Activated CD8-positive, alpha-beta memory T cell treated with anti-CD3 and anti-CD28 coated beads, Interleukin-2, amount 10 ng/mL, durations not matched to agents 7 days and 5 days (primary cell): ENCODE measurements around the gene SEC61A1. TPM values are rescaled to one million over a fixed set of nuclear protein-coding genes. Genes with fewer than 3 reads are reported as not detected.

Experiments
- ATAC-seq: fragments of 150-1000 bp; cut with Tn5 transposase; one replicate; pipeline ENCODE4 v1.10.0; 2021; ENCODE audit warnings: moderate library complexity
- CTCF ChIA-PET: fragments of 350-600 bp; sonication (Branson Sonifier 250); formaldehyde crosslinking; loops from one replicate; lab custom pipeline; 2021; ENCODE audit warnings: antibody characterized with exemption; lab: Charles Lee
- DNase-seq: peaks from one replicate; pipeline ENCODE4 v3.0.0-alpha.2; 2020
- H3K27ac Mint-ChIP-seq: one replicate; pipeline ENCODE4 v1.8.0; 2021; ENCODE audit warnings: mild to moderate bottlenecking, mixed read lengths
- H3K27me3 Mint-ChIP-seq: one replicate; pipeline ENCODE4 v1.8.0; 2021; ENCODE audit warnings: mixed read lengths
- H3K36me3 Mint-ChIP-seq: one replicate; pipeline ENCODE4 v1.8.0; 2021; ENCODE audit warnings: mild to moderate bottlenecking, mixed read lengths
- H3K4me1 Mint-ChIP-seq: one replicate; pipeline ENCODE4 v1.8.0; 2021; ENCODE audit warnings: mixed read lengths
- H3K4me3 Mint-ChIP-seq: one replicate; pipeline ENCODE4 v1.8.0; 2021; ENCODE audit warnings: mild to moderate bottlenecking, moderate library complexity, mixed read lengths
- H3K9me3 Mint-ChIP-seq: one replicate; pipeline ENCODE4 v1.8.0; 2022; ENCODE audit warnings: low read depth, mixed read lengths
- total RNA-seq, 2 experiments: library from RNA; stranded (reverse); gene quantifications; one replicate each; pipeline ENCODE4 v1.2.3, GENCODE V29; 2021

Gene SEC61A1
- total RNA-seq, 2 experiments from 2014 or later = 123 to 178 TPM

DNA sequence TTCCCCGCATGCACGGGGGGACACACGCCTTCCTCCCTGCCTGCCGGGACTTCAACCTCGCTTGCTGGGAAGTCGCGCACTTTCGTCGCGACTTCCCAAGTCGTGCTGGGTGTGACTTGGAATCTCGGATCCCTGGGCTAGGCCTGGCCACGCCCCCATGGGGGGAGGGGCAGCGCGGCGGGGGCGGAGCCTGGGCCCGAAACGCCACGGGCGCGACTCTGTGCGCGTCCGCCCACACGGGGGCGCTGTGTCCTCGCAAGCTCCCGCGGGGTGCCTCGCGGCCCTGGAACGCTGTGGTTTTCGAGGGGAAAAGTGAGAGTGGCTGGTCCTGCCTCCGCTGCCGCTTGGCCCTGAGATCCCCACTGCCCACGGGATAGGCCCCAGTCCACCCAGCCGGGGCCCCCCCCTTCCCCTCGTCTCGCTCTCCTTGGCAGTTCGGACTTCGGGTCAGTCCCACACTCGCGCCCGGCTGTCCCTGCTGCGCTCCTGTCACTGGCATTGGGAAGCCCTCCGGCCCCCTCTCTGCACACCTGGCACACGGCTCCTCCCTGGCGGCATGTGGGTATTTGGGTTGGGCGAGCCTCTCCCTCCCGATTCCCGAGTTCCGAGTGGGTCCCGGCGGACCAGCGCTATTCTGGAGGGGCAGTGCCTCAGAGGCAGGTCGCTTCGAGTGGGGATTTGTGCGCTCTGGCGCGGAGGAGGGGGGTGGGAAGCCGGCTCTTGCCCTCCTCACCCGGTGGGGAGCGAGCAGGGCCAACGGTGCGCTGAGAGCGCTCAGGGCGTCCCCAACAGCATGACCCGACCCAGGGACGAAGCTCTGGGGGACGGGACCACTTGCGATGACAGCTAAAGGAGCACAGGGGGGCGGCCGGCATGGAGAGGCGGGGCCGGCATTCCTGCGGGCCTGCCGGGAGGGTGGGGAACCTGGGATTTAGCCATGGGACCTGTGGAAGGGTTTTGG lies 23.6 kb downstream of the SEC61A1 start:
- no peak overlapping the region for H3K27ac Mint-ChIP-seq
- peak; percentile 84 for DNase-seq
- no peaks in the 10 kb centered on the region for H3K27me3 Mint-ChIP-seq
- H3K4me3 Mint-ChIP-seq = peak overlapping the region; percentile 5
- CTCF ChIA-PET = interaction anchor here (0.6 to 2.7 kb wide), 9 partner anchors 13 to 244 kb away, joined by 3 to 20 read pairs (median 4); partner anchors contain the start of gene SEC61A1
- H3K36me3 Mint-ChIP-seq = peaks cover 13% of the 10 kb centered on the region
- no peaks in the 10 kb centered on the region for H3K9me3 Mint-ChIP-seq
- peaks cover 19% of the 10 kb centered on the region for H3K4me1 Mint-ChIP-seq
- ATAC-seq = peak; percentile 88

DNA sequence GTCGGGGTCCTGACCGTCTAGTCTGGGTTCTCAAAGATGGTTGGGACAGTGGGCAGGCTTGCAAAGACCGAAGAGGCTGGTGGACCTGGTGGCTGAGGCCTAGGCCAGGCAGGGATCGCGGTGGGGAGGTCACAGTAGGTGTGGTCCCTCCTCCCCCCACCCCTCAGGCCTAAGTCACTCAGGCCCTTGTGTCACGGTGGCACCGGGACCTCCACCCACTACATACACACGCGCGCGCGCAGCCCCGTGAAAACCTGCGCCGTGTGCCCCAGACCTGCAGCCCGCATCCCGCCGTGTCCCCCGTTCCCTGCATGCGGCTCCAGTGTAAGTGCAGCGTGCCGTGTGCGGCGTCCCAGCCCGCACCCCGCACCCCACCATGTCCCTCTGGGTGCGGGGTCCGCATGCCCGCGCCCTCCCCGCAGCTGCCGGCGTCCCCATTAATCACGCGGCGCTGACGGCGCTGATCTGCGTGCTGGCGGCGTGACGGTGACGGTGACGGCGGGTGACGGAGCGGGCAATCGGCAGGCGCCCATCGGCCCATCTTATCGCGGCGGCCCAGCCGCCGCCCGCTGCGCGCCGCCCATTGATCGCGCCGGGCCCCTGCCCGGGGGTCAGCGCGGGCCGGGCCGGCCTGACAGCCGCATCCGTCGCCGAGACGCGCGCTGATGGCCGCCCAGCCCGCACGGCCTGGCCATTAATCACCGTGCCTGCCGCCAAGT lies 24.4 kb downstream of the SEC61A1 start:
- CTCF ChIA-PET = interaction anchor here (1.3 to 2.7 kb wide), 7 partner anchors 14 to 101 kb away, joined by 3 to 20 read pairs (median 5); partner anchors contain the start of gene SEC61A1
- Mint-ChIP-seq H3K27ac (no peak overlapping the region), H3K27me3 (no peaks in the 10 kb centered on the region), H3K4me1 (peaks cover 19% of the 10 kb centered on the region), H3K9me3 (no peaks in the 10 kb centered on the region), H3K36me3 (peaks cover 11% of the 10 kb centered on the region), H3K4me3 (no peak overlapping the region)
- ATAC-seq (no peak), DNase-seq (no peak)

GRCh38 chr3:128077202-128077624 lies 25.0 kb downstream of the SEC61A1 start:
- DNase-seq = no peak
- CTCF ChIA-PET = interaction anchor here (2.7 kb wide), 1 partner anchor 56 kb away, joined by 20 read pairs; no protein-coding TSS in a partner anchor

DNA sequence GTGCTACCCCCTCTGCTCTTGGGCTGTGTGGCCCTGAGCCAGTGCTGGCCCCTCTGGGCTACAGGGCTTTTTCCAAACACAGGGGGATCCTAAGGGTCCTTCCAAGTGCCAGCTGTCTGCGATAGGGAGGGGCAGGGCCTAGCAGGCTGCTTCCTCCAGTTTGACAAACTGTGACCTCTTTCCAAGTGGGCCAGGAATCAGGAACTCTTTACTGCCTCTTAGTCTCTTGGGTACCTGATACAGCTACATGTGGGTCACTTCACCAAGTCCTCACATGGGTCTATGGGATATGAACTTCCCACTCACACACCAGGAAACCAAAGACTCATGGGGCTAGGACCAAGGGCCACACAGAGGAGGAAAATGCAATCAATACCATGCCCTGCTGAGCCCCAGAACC lies 25.4 kb downstream of the SEC61A1 start:
- H3K4me1 Mint-ChIP-seq = peaks cover 19% of the 10 kb centered on the region
- no peak overlapping the region for H3K4me3 Mint-ChIP-seq
- no peaks in the 10 kb centered on the region for H3K9me3 Mint-ChIP-seq
- CTCF ChIA-PET = interaction anchor here (2.7 kb wide), 1 partner anchor 56 kb away, joined by 20 read pairs; no protein-coding TSS in a partner anchor
- no peak overlapping the region for H3K27ac Mint-ChIP-seq
- peaks cover 9% of the 10 kb centered on the region for H3K36me3 Mint-ChIP-seq
- DNase-seq (no peak), ATAC-seq (no peak)
- no peaks in the 10 kb centered on the region for H3K27me3 Mint-ChIP-seq

More at GRCh38 chr3:128077202-128077624, 25.0 kb downstream of the SEC61A1 start:
- H3K4me1 Mint-ChIP-seq = peaks cover 19% of the 10 kb centered on the region
- no peaks in the 10 kb centered on the region for H3K27me3 Mint-ChIP-seq
- H3K9me3 Mint-ChIP-seq = no peaks in the 10 kb centered on the region
- peaks cover 9% of the 10 kb centered on the region for H3K36me3 Mint-ChIP-seq
- no peak for ATAC-seq
- H3K27ac Mint-ChIP-seq = no peak overlapping the region
- no peak overlapping the region for H3K4me3 Mint-ChIP-seq

DNA sequence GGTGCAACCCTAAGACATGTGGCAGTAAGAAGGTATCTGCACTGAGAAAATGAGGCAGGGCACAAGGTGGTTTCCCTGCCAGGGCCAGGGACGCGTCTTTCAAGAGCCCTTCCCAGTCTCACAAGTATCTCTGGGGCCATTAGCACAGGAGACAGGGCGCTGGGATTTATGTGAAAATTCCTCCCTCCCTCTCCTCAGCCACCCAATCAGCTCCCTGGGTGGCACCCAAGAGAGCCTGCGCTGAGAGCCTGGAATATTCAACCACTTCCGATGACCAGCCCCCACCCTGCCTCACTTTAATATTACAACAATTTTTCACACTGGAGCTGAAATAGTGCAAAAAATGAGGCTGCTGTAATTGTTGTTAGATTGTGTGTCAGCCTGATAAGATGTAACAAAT lies 26.1 kb downstream of the SEC61A1 start:
- Mint-ChIP-seq H3K4me1 (peaks cover 19% of the 10 kb centered on the region), H3K27ac (no peak overlapping the region), H3K27me3 (no peaks in the 10 kb centered on the region), H3K36me3 (peaks cover 9% of the 10 kb centered on the region), H3K4me3 (no peak overlapping the region), H3K9me3 (no peaks in the 10 kb centered on the region)
- no peak for ATAC-seq
- CTCF ChIA-PET = interaction anchor here (1.3 kb wide), 1 partner anchor 45 kb away, joined by 4 read pairs; the partner anchor contains the start of gene RUVBL1
- no peak for DNase-seq

GRCh38 chr3:128078875-128079274 lies 26.6 kb downstream of the SEC61A1 start:
- Mint-ChIP-seq H3K36me3 (peaks cover 7% of the 10 kb centered on the region), H3K4me1 (peaks cover 19% of the 10 kb centered on the region), H3K9me3 (no peaks in the 10 kb centered on the region), H3K27ac (no peak overlapping the region), H3K4me3 (no peak overlapping the region), H3K27me3 (no peaks in the 10 kb centered on the region)
- no peak for DNase-seq
- no peak for ATAC-seq
- CTCF ChIA-PET = interaction anchor here (1.0 to 1.3 kb wide), 2 partner anchors 45 to 50 kb away, joined by 3 to 4 read pairs; partner anchors contain the start of gene RUVBL1

DNA sequence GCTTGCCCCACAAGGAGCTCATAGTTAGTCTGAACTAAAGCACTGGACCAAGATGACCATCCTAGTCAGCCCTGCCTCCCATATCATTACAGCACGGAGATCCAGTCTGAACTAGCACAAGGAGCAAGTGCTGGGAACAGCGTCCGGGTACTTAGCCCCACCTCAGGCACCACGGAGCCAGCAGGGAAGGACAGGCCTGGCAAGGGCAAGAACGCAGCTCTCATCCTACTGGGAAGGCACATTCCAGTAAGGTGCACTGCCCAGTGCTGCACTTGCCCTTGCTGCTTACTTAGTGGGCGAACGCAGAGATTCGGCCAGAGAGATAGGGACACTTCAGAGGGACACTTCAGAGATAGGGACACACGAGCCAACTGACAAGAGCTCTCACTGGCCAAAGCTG lies 27.6 kb downstream of the SEC61A1 start:
- Mint-ChIP-seq H3K27ac (no peak overlapping the region), H3K27me3 (no peaks in the 10 kb centered on the region), H3K9me3 (no peaks in the 10 kb centered on the region), H3K4me1 (peaks cover 19% of the 10 kb centered on the region), H3K4me3 (no peak overlapping the region), H3K36me3 (peaks cover 7% of the 10 kb centered on the region)
- no peak for DNase-seq
- CTCF ChIA-PET = interaction anchor here (0.7 to 1.3 kb wide), 2 partner anchors 44 to 54 kb away, joined by 4 read pairs; partner anchors contain the start of gene RUVBL1
- ATAC-seq = no peak

- ATAC-seq = no peak
- Mint-ChIP-seq H3K9me3 (no peaks in the 10 kb centered on the region), H3K4me1 (peaks cover 15% of the 10 kb centered on the region), H3K27me3 (no peaks in the 10 kb centered on the region), H3K36me3 (peaks cover 7% of the 10 kb centered on the region), H3K27ac (no peak overlapping the region), H3K4me3 (no peak overlapping the region)
- DNase-seq = no peak
- CTCF ChIA-PET = interaction anchor here (1.2 to 1.7 kb wide), 2 partner anchors 13 to 15 kb away, joined by 3 to 4 read pairs; no protein-coding TSS in a partner anchor
These were observed 28.3 kb downstream of the SEC61A1 start for GRCh38 chr3:128080323-128081080.

DNA sequence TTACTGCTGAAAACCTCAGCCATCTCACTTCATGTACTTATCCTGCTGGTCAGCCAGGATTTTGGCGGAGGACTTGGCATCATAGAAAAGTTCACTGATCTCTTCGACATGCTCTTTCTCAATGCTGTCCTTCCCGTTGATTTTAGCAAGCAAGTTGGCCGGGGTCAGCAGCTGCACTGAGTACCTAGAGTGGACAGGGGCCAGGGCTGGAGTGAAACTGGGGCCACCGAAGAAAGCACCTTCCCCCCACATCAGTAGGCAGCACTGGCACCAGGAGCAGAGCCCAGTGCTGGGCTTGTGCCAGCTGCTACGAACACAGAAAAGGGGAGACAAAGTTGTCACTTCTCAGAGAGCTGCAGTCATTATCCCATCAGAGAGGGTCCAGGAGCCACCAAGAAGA lies 29.0 kb downstream of the SEC61A1 start:
- Mint-ChIP-seq H3K27ac (no peak overlapping the region), H3K27me3 (no peaks in the 10 kb centered on the region), H3K4me1 (peaks cover 9% of the 10 kb centered on the region), H3K9me3 (no peaks in the 10 kb centered on the region), H3K36me3 (peaks cover 8% of the 10 kb centered on the region), H3K4me3 (no peak overlapping the region)
- DNase-seq = no peak
- ATAC-seq = no peak
- CTCF ChIA-PET = interaction anchor here (1.0 to 1.7 kb wide), 3 partner anchors 13 to 52 kb away, joined by 3 to 5 read pairs (median 4); no protein-coding TSS in a partner anchor

DNA sequence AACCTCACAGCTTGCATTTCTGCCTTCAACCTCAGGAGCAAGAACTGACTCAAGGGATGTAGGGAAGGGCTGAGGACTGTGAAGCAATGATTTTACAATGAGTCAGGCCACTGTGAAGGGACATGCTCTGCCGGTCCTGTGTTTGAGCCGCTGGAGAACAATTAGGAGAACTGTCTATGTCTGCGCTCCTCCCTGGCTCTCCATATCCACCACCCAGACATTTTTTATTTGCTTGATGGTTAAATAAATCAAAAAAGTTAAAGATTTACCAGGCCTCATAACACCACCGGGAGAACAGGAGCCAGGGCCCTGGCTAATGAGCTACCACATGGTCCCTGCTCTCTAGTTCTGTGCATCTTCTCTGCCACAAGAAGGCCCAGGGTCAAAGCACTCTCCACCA lies 29.6 kb downstream of the SEC61A1 start:
- ATAC-seq = no peak
- CTCF ChIA-PET = interaction anchor here (1.0 to 1.7 kb wide), 3 partner anchors 13 to 51 kb away, joined by 3 to 5 read pairs (median 4); no protein-coding TSS in a partner anchor
- H3K27ac Mint-ChIP-seq = no peak overlapping the region
- H3K36me3 Mint-ChIP-seq = peaks cover 12% of the 10 kb centered on the region
- no peaks in the 10 kb centered on the region for H3K9me3 Mint-ChIP-seq
- H3K27me3 Mint-ChIP-seq = no peaks in the 10 kb centered on the region
- DNase-seq = no peak
- peaks cover 7% of the 10 kb centered on the region for H3K4me1 Mint-ChIP-seq
- no peak overlapping the region for H3K4me3 Mint-ChIP-seq

- H3K4me1 Mint-ChIP-seq = peaks cover 7% of the 10 kb centered on the region
- no peak for ATAC-seq
These were observed 30.3 kb downstream of the SEC61A1 start for GRCh38 chr3:128082546-128082945.

GRCh38 chr3:128083396-128083795 lies 31.2 kb downstream of the SEC61A1 start:
- Mint-ChIP-seq H3K27ac (no peak overlapping the region), H3K27me3 (no peaks in the 10 kb centered on the region), H3K36me3 (peaks cover 14% of the 10 kb centered on the region), H3K4me1 (peaks cover 7% of the 10 kb centered on the region), H3K9me3 (no peaks in the 10 kb centered on the region), H3K4me3 (no peak overlapping the region)
- ATAC-seq (no peak), DNase-seq (no peak)
- CTCF ChIA-PET = interaction anchor here (2.2 kb wide), 1 partner anchor 12 kb away, joined by 10 read pairs; no protein-coding TSS in a partner anchor

More at GRCh38 chr3:128082546-128082945, 30.3 kb downstream of the SEC61A1 start:
- Mint-ChIP-seq H3K9me3 (no peaks in the 10 kb centered on the region), H3K36me3 (peaks cover 14% of the 10 kb centered on the region), H3K27me3 (no peaks in the 10 kb centered on the region), H3K4me3 (no peak overlapping the region), H3K27ac (no peak overlapping the region)
- CTCF ChIA-PET = interaction anchor here (1.7 kb wide), 1 partner anchor 15 kb away, joined by 4 read pairs; no protein-coding TSS in a partner anchor
- DNase-seq = no peak
